HUES64 (cell line): Measurements from ENCODE around the gene UNC13B.

Experiments used
- H3K27ac ChIP-seq: 2 replicates; pipeline ENCODE4 v1.7.0; 2013; ENCODE audit warnings: low read depth, low read length, inconsistent platforms
- H3K27me3 ChIP-seq: 2 replicates; pipeline ENCODE4 v1.6.1; 2013; ENCODE audit warnings: mild to moderate bottlenecking, low read length; ENCODE audit not compliant: insufficient read depth
- H3K36me3 ChIP-seq: 2 replicates; pipeline ENCODE4 v1.6.1; 2013; ENCODE audit warnings: mild to moderate bottlenecking, low read length; ENCODE audit not compliant: insufficient read depth
- H3K4me1 ChIP-seq: 2 replicates; pipeline ENCODE4 v1.6.1; 2013; ENCODE audit warnings: mild to moderate bottlenecking, low read length, moderate library complexity; ENCODE audit not compliant: insufficient read depth
- H3K4me3 ChIP-seq: 2 replicates; pipeline ENCODE4 v1.5.1; 2013; ENCODE audit warnings: mild to moderate bottlenecking, low read length, moderate library complexity
- H3K9ac ChIP-seq: 2 replicates; pipeline ENCODE4 v1.6.1; 2013; ENCODE audit warnings: mild to moderate bottlenecking, low read depth, low read length
- H3K9me3 ChIP-seq: 2 replicates; pipeline ENCODE4 v1.6.1; 2013; ENCODE audit warnings: low read depth, low read length; ENCODE audit not compliant: insufficient read depth
- WGBS: fragments of 150-250, 120-280 bp; methylation state at CpG from one replicate; pipeline ENCODE4 v1.1.7; 2013; ENCODE audit warnings: missing lambda C conversion rate; 5-methylcytosine and 5-hydroxymethylcytosine counted together

Gene UNC13B

GRCh38 chr9:35279946-35280345, 118.1 kb downstream of the UNC13B start:
- H3K27ac ChIP-seq, result no peak overlapping the region
- H3K27me3 ChIP-seq, result no peaks in the 10 kb centered on the region
- H3K36me3 ChIP-seq, result no peaks in the 10 kb centered on the region
- H3K9me3 ChIP-seq, result no peaks in the 10 kb centered on the region
- WGBS, result 96% methylated on average over 2 of the region's 2 CpGs
- H3K4me1 ChIP-seq, result no peaks in the 10 kb centered on the region
- H3K4me3 ChIP-seq, result no peak overlapping the region
- H3K9ac ChIP-seq, result no peak overlapping the region

GRCh38 chr9:35280399-35280798, 118.6 kb downstream of the UNC13B start:
- WGBS, result 91% methylated on average over 1 of the region's 1 CpG
- no peaks in the 10 kb centered on the region for H3K9me3 ChIP-seq
- H3K27ac ChIP-seq, result no peak overlapping the region
- no peak overlapping the region for H3K4me3 ChIP-seq
- H3K36me3 ChIP-seq, result no peaks in the 10 kb centered on the region
- no peaks in the 10 kb centered on the region for H3K27me3 ChIP-seq
- no peak overlapping the region for H3K9ac ChIP-seq
- H3K4me1 ChIP-seq, result no peaks in the 10 kb centered on the region

- Histone ChIP-seq H3K36me3 (no peaks in the 10 kb centered on the region), H3K27me3 (no peaks in the 10 kb centered on the region), H3K9me3 (no peaks in the 10 kb centered on the region), H3K9ac (no peak overlapping the region), H3K4me1 (no peaks in the 10 kb centered on the region), H3K4me3 (no peak overlapping the region), H3K27ac (no peak overlapping the region)
- WGBS, result no CpG with 5 or more reads among the region's 1 CpG
These were observed 123.9 kb downstream of the UNC13B start for GRCh38 chr9:35285731-35286130.

- 100% methylated on average over 1 of the region's 1 CpG for WGBS
- H3K27me3 ChIP-seq, result no peaks in the 10 kb centered on the region
- no peak overlapping the region for H3K27ac ChIP-seq
- H3K9me3 ChIP-seq, result no peaks in the 10 kb centered on the region
- H3K4me3 ChIP-seq, result no peak overlapping the region
- H3K36me3 ChIP-seq, result no peaks in the 10 kb centered on the region
- H3K4me1 ChIP-seq, result no peaks in the 10 kb centered on the region
- H3K9ac ChIP-seq, result no peak overlapping the region
These were observed 124.6 kb downstream of the UNC13B start for GRCh38 chr9:35286381-35286780.

- Histone ChIP-seq H3K27me3 (no peaks in the 10 kb centered on the region), H3K27ac (no peak overlapping the region), H3K9me3 (no peaks in the 10 kb centered on the region), H3K36me3 (no peaks in the 10 kb centered on the region), H3K4me1 (no peaks in the 10 kb centered on the region), H3K9ac (no peak overlapping the region), H3K4me3 (no peak overlapping the region)
- whole genome bisulfite sequencing, result 96% methylated on average over 3 of the region's 3 CpGs
These were observed 126.3 kb downstream of the UNC13B start for GRCh38 chr9:35287987-35288632.

- H3K4me3 ChIP-seq, result no peak overlapping the region
- no peaks in the 10 kb centered on the region for H3K36me3 ChIP-seq
- no peak overlapping the region for H3K9ac ChIP-seq
- no peaks in the 10 kb centered on the region for H3K9me3 ChIP-seq
- no peaks in the 10 kb centered on the region for H3K4me1 ChIP-seq
- WGBS, result 90% methylated on average over 1 of the region's 1 CpG
- H3K27me3 ChIP-seq, result no peaks in the 10 kb centered on the region
- no peak overlapping the region for H3K27ac ChIP-seq
These were observed 127.0 kb downstream of the UNC13B start for GRCh38 chr9:35288778-35289177.

GRCh38 chr9:35293376-35293964, 131.7 kb downstream of the UNC13B start:
- H3K36me3 ChIP-seq, result 0 out of 2 replicates have a peak, but pooled peaks cover 4% of the 10 kb centered on the region
- H3K9me3 ChIP-seq, result no peaks in the 10 kb centered on the region
- no peak overlapping the region for H3K9ac ChIP-seq
- H3K4me1 ChIP-seq, result no peaks in the 10 kb centered on the region
- H3K27me3 ChIP-seq, result no peaks in the 10 kb centered on the region
- no peak overlapping the region for H3K27ac ChIP-seq
- WGBS, result 90% methylated on average over 2 of the region's 2 CpGs
- H3K4me3 ChIP-seq, result no peak overlapping the region

- no peak overlapping the region for H3K4me3 ChIP-seq
- no peaks in the 10 kb centered on the region for H3K9me3 ChIP-seq
- no peak overlapping the region for H3K9ac ChIP-seq
- no peaks in the 10 kb centered on the region for H3K27me3 ChIP-seq
- H3K36me3 ChIP-seq, result 0 out of 2 replicates have a peak, but pooled peaks cover 4% of the 10 kb centered on the region
- no peaks in the 10 kb centered on the region for H3K4me1 ChIP-seq
- WGBS, result 93% methylated on average over 6 of the region's 6 CpGs
- no peak overlapping the region for H3K27ac ChIP-seq
These were observed 132.3 kb downstream of the UNC13B start for GRCh38 chr9:35294066-35294465.

GRCh38 chr9:35294556-35294955, 132.7 kb downstream of the UNC13B start:
- H3K9me3 ChIP-seq, result no peaks in the 10 kb centered on the region
- no peaks in the 10 kb centered on the region for H3K4me1 ChIP-seq
- no peak overlapping the region for H3K27ac ChIP-seq
- no peak overlapping the region for H3K4me3 ChIP-seq
- H3K36me3 ChIP-seq, result 0 out of 2 replicates have a peak, but pooled peaks cover 4% of the 10 kb centered on the region
- no peak overlapping the region for H3K9ac ChIP-seq
- 96% methylated on average over 6 of the region's 6 CpGs for WGBS
- H3K27me3 ChIP-seq, result no peaks in the 10 kb centered on the region

- WGBS, result 96% methylated on average over 13 of the region's 13 CpGs
- no peak overlapping the region for H3K4me3 ChIP-seq
- H3K27ac ChIP-seq, result no peak overlapping the region
- H3K4me1 ChIP-seq, result no peaks in the 10 kb centered on the region
- H3K9ac ChIP-seq, result no peak overlapping the region
- no peaks in the 10 kb centered on the region for H3K27me3 ChIP-seq
- no peaks in the 10 kb centered on the region for H3K9me3 ChIP-seq
- H3K36me3 ChIP-seq, result peaks cover 9% of the 10 kb centered on the region; the same call in 1 of the 2 replicates
These were observed 133.7 kb downstream of the UNC13B start for GRCh38 chr9:35295369-35296036.

- no peak overlapping the region for H3K4me3 ChIP-seq
- H3K27ac ChIP-seq, result no peak overlapping the region
- 90% methylated on average over 1 of the region's 1 CpG for WGBS
- no peak overlapping the region for H3K9ac ChIP-seq
- no peaks in the 10 kb centered on the region for H3K9me3 ChIP-seq
- no peaks in the 10 kb centered on the region for H3K4me1 ChIP-seq
- no peaks in the 10 kb centered on the region for H3K27me3 ChIP-seq
- peaks cover 5% of the 10 kb centered on the region; the same call in 1 of the 2 replicates for H3K36me3 ChIP-seq
These were observed 141.8 kb downstream of the UNC13B start for GRCh38 chr9:35303567-35303966.
